Mucosa of descending colon (tissue), 3 donors: ENCODE data around the gene SSBP3. TPM values are rescaled to one million over a fixed set of nuclear protein-coding genes. Genes with fewer than 3 reads are reported as not detected.

Experiments
- ATAC-seq: fragments of 200-7000 bp; cut with Tn5 transposase; one replicate; pipeline ENCODE4 v1.9.1; 2020; ENCODE audit warnings: mild to moderate bottlenecking, moderate library complexity
- DNase-seq, 3 donors: peaks; one replicate each; pipeline ENCODE4 v3.0.0-alpha.2; 2020
- H3K36me3 ChIP-seq: fragments of 200-600 bp; one replicate; pipeline ENCODE4 v1.8.0; 2021; ENCODE audit warnings: low read depth, mild to moderate bottlenecking
- H3K4me1 ChIP-seq: fragments of 200-600 bp; one replicate; pipeline ENCODE4 v1.8.0; 2021; ENCODE audit warnings: low read depth, mild to moderate bottlenecking
- H3K4me3 ChIP-seq: fragments of 200-600 bp; one replicate; pipeline ENCODE4 v1.8.0; 2021; ENCODE audit warnings: mild to moderate bottlenecking
- H3K9me3 ChIP-seq: fragments of 200-600 bp; one replicate; pipeline ENCODE4 v1.8.0; 2021; ENCODE audit warnings: mild to moderate bottlenecking
- intact Hi-C, 2 donors: fragments of 100-400 bp; cut with DNase I in 1 of 2; cut with micrococcal nuclease in 1 of 2; formaldehyde crosslinking; loops; one replicate each; pipeline versions ENCODE4 v1.11.0 to v1.11.1; 2022; cut with DNase I, micrococcal nuclease
- total RNA-seq, 3 donors: library from RNA; stranded (reverse); fragmentation: NEBNext Ultra II Directional in 2 of 3; extraction: Animal tissue kit (Norgen Biotek cat#: 25700) in 2 of 3; gene quantifications; one replicate each; pipeline versions ENCODE4 v1.2.1 to v1.2.4, GENCODE V29; 2021 to 2023
- TF ChIP-seq, protein P1 (sequence below): fragments of 200-600 bp; IDR thresholded peaks from one replicate; pipeline ENCODE4 v1.8.0; 2022; ENCODE audit warnings: antibody characterized with exemption, mild to moderate bottlenecking
- donor health status: DM: no; HTN: no; CAD: no; lungs with moderate emphysema.
- donor health status: DM: no; HTN: no; CAD: no.
- donor health status: DM: no; HTN: yes; CAD: no.

The SSBP3 gene
- total RNA-seq, 3 donors from 2014 or later, result 77.8 to 85.1 (median 82.0) TPM

DNA sequence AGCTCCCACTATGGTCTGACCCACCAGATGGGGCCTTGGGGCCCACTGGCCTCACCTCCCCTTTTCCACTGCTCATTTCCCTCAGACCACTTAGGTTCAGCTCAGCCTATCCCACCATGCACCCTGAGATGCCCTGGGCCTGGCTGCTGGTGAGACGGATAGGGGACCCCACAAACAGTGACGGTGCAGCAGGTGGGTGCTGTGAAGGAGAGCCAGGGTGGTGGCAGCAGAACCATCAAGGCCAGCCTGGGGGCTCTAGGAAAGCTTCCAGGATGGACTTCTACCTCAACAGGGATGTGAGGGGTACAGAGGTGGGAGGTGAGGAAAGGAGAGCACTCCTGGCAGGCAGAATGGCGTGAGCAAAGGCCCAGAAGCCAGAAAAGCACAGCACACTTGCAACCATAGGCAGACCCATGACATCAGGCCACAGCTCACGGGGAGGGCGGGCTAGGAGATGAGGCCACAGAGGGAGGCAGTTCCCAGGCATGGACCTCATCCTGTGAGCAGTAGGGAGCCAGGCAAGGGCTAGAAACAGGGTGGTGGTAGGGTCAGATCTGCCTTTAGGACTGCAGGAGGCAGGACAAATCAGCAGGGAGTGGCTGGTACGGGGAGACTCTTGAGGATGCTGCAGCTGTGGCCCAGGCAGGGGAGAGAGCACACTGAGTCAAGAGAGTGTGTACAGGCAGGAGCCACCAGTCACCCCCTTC, 229.4 kb downstream of the SSBP3 start:
- no peaks in the 10 kb centered on the region for H3K9me3 ChIP-seq
- no peaks in the 10 kb centered on the region for H3K4me1 ChIP-seq
- ATAC-seq (no peak), DNase-seq (no peak)
- H3K4me3 ChIP-seq, result no peak overlapping the region
- H3K36me3 ChIP-seq, result no peaks in the 10 kb centered on the region
- TF ChIP-seq, protein P1, sequence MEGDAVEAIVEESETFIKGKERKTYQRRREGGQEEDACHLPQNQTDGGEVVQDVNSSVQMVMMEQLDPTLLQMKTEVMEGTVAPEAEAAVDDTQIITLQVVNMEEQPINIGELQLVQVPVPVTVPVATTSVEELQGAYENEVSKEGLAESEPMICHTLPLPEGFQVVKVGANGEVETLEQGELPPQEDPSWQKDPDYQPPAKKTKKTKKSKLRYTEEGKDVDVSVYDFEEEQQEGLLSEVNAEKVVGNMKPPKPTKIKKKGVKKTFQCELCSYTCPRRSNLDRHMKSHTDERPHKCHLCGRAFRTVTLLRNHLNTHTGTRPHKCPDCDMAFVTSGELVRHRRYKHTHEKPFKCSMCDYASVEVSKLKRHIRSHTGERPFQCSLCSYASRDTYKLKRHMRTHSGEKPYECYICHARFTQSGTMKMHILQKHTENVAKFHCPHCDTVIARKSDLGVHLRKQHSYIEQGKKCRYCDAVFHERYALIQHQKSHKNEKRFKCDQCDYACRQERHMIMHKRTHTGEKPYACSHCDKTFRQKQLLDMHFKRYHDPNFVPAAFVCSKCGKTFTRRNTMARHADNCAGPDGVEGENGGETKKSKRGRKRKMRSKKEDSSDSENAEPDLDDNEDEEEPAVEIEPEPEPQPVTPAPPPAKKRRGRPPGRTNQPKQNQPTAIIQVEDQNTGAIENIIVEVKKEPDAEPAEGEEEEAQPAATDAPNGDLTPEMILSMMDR, result no peak
- intact Hi-C loops, result no loop called here

Other genes starting within 250 kb of the SSBP3 start
- gene CYB5RL, start 206.4 kb downstream of the SSBP3 start, total RNA-seq, result 1 to 10 TPM; 6.9 to 9.1 (median 7.7) TPM
- gene MRPL37, start 206.2 kb downstream of the SSBP3 start, total RNA-seq, result 10 to 100 TPM; 46.5 to 84.7 (median 58.8) TPM
- 100 to 1,000 TPM in 1 of 3 donors, 10 to 100 TPM in 2; 54.7 to 122 (median 62.2) TPM for gene ACOT11, start 141.8 kb upstream of the SSBP3 start, total RNA-seq
- gene FAM151A, start 217.1 kb upstream of the SSBP3 start, total RNA-seq, result 10 to 100 TPM in 2 of 3 donors, 1 to 10 TPM in 1; 5.7 to 25.1 (median 19.2) TPM
- 10 to 100 TPM in 2 of 3 donors, 1 to 10 TPM in 1; 8.9 to 39.0 (median 16.6) TPM for gene MROH7, start 235.4 kb upstream of the SSBP3 start, total RNA-seq